Endothelial cell (in vitro differentiated cells): ENCODE measurements around the gene TMEM132E. TPM values are rescaled to one million over a fixed set of nuclear protein-coding genes. Genes with fewer than 3 reads are reported as not detected.
"Not testable (repeated sequence)": the region's sequence is repeated elsewhere in the genome, so short reads cannot be mapped to it uniquely, and the experiment has no call there.

ENCODE experiments used
- DNase-seq: peaks from one replicate; pipeline ENCODE4 v3.0.0; 2021; ENCODE audit warnings: low spot score
- H3K27ac Mint-ChIP-seq: one replicate; pipeline ENCODE4 v1.8.0; 2021; ENCODE audit warnings: mixed read lengths, inconsistent platforms; ENCODE audit not compliant: unreplicated experiment
- H3K27me3 Mint-ChIP-seq: one replicate; pipeline ENCODE4 v1.8.0; 2021; ENCODE audit warnings: mild to moderate bottlenecking, moderate library complexity, mixed read lengths, inconsistent platforms; ENCODE audit not compliant: unreplicated experiment
- H3K36me3 Mint-ChIP-seq: one replicate; pipeline ENCODE4 v1.8.0; 2021; ENCODE audit warnings: mild to moderate bottlenecking, low read depth, mixed read lengths, inconsistent platforms; ENCODE audit not compliant: unreplicated experiment
- H3K4me1 Mint-ChIP-seq: one replicate; pipeline ENCODE4 v1.8.0; 2021; ENCODE audit warnings: mild to moderate bottlenecking, mixed read lengths, inconsistent platforms; ENCODE audit not compliant: unreplicated experiment
- H3K4me3 Mint-ChIP-seq: one replicate; pipeline ENCODE4 v1.8.0; 2021; ENCODE audit warnings: mild to moderate bottlenecking, mixed read lengths, inconsistent platforms; ENCODE audit not compliant: unreplicated experiment
- H3K9me3 Mint-ChIP-seq: one replicate; pipeline ENCODE4 v1.8.0; 2021; ENCODE audit warnings: mixed read lengths, inconsistent platforms; ENCODE audit not compliant: unreplicated experiment
- CTCF ChIP-seq: fragments of 200-600 bp; sonication (generic); IDR thresholded peaks from one replicate; pipeline ENCODE4 v1.5.0; 2021; ENCODE audit warnings: antibody characterized with exemption; ENCODE audit not compliant: unreplicated experiment
- total RNA-seq: library from RNA; stranded (reverse); fragmentation: NEBNext Ultra II Directional; extraction: Animal tissue kit (Norgen Biotek cat#: 25700); gene quantifications from one replicate; pipeline ENCODE4 v1.2.1, GENCODE V29; 2021; ENCODE audit not compliant: unreplicated experiment

The TMEM132E gene
- total RNA-seq, 1 donor from 2014 or later = 0.08 TPM

DNA sequence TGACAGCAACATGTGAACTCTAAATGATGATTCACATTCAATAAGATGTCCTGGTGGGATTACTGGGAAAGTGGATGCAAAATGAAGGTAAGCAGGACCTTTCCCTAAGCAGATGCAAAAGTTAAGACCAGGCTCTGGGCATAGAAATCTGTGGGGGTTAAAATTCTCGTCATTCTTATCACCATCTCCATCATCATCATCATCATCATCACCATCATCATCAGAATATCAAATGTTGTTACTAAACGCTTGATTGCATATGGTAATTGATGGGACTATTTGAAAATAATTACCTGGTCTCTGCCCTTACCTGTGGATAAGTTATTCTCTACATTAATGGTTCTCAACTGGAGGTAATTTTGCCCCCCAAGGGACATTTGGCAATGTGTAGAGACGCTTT, 41.9 kb upstream of the TMEM132E start:
- no peaks in the 10 kb centered on the region for H3K27me3 Mint-ChIP-seq
- no peaks in the 10 kb centered on the region for H3K9me3 Mint-ChIP-seq
- no peaks in the 10 kb centered on the region for H3K4me1 Mint-ChIP-seq
- no peak overlapping the region for H3K4me3 Mint-ChIP-seq
- no peak overlapping the region for H3K27ac Mint-ChIP-seq
- TF ChIP-seq CTCF = no peak
- DNase-seq = no peak
- no peaks in the 10 kb centered on the region for H3K36me3 Mint-ChIP-seq

DNA sequence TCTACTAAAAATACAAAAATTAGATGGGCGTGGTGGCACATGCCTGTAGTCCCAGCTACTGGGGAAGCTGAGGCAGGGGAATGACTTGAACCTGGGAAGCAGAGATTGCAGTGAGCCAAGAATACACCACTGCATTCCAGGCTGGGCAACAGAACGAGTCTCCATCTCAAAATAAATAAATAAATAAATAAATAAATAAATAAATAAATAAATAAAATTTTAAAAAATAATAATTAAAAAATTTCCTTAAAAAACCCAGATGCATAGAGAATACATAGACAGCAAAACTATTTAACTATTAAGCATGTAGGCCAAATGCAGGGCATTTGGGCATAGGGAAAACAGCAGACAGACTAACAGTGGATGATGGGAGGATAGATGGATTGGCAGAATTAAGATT, 40.8 kb upstream of the TMEM132E start:
- H3K36me3 Mint-ChIP-seq, H3K9me3 Mint-ChIP-seq, H3K4me1 Mint-ChIP-seq, DNase-seq, H3K27ac Mint-ChIP-seq, H3K4me3 Mint-ChIP-seq, H3K27me3 Mint-ChIP-seq: not testable (repeated sequence)

- Mint-ChIP-seq H3K27me3 (peaks cover 4% of the 10 kb centered on the region), H3K36me3 (no peaks in the 10 kb centered on the region), H3K9me3 (no peaks in the 10 kb centered on the region), H3K27ac (no peak overlapping the region), H3K4me1 (no peaks in the 10 kb centered on the region), H3K4me3 (no peak overlapping the region)
- TF ChIP-seq CTCF = no peak
- no peak for DNase-seq
Observed at GRCh38 chr17:34539881-34540280, 39.5 kb upstream of the TMEM132E start.

- Mint-ChIP-seq H3K4me1 (no peaks in the 10 kb centered on the region), H3K27me3 (peaks cover 4% of the 10 kb centered on the region), H3K36me3 (no peaks in the 10 kb centered on the region), H3K4me3 (no peak overlapping the region), H3K9me3 (no peaks in the 10 kb centered on the region), H3K27ac (no peak overlapping the region)
- peak; percentile 65 for DNase-seq
- TF ChIP-seq CTCF = peak; percentile 99
Observed at GRCh38 chr17:34542700-34543336, 36.6 kb upstream of the TMEM132E start.

DNA sequence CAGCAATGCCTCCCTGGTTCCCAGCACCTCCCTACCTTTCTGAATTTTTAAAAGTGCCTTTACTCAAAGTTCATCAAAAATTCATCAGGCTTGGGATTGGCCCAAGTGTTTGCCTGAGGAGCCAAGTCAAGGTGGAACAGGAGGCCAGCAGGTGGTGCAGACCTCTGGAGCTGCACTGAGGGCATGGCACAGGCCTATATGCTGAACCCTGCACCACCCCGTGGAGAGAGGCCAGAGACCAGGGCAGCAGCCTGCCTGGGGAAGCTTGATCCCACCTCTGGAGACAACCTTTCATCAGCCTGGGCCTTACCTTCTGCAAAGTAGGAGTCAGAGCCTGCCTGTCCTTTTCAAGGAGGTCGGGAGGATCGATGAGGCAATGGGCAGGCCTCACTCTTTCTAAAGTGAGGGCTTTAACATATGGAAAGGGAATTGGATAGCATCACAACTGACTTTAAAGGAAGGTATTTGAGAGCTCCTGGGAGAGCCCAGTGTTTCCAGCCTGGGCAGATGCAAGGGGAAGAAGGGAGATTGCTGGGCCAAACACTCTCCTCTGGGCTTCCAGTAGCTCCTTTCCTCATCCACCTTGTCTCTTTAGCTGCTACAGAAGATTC, 31.8 kb upstream of the TMEM132E start:
- no peak overlapping the region for H3K27ac Mint-ChIP-seq
- H3K27me3 Mint-ChIP-seq = peaks cover 5% of the 10 kb centered on the region
- no peak for DNase-seq

More for the DNA sequence above, 31.8 kb upstream of the TMEM132E start:
- no peak for TF ChIP-seq CTCF
- no peaks in the 10 kb centered on the region for H3K4me1 Mint-ChIP-seq
- no peak overlapping the region for H3K4me3 Mint-ChIP-seq
- no peaks in the 10 kb centered on the region for H3K9me3 Mint-ChIP-seq
- H3K36me3 Mint-ChIP-seq = no peaks in the 10 kb centered on the region
